NCI-H2196 (cell line): ENCODE data around the gene TANC1.

Source experiments
- DNase-seq: peaks from one replicate; lab custom pipeline; 2025; ENCODE audit not compliant: unreplicated experiment; lab: John Stamatoyannopoulos, UW

TANC1 gene

GRCh38 chr2:159153951-159154350 is 185.5 kb downstream of the TANC1 start:
- DNase-seq, result no peak

- DNase-seq, result no peak
Measured at GRCh38 chr2:159154366-159154765, 185.9 kb downstream of the TANC1 start.

- no peak for DNase-seq
Measured at GRCh38 chr2:159155320-159155719, 186.9 kb downstream of the TANC1 start.

- no peak for DNase-seq
Measured at GRCh38 chr2:159155791-159156190, 187.4 kb downstream of the TANC1 start.

- no peak for DNase-seq
Measured at GRCh38 chr2:159156834-159157233, 188.4 kb downstream of the TANC1 start.

- no peak for DNase-seq
Measured at GRCh38 chr2:159157361-159158209, 189.1 kb downstream of the TANC1 start.

GRCh38 chr2:159160412-159160811 is 192.0 kb downstream of the TANC1 start:
- peak; percentile 11 for DNase-seq

GRCh38 chr2:159160954-159161353 is 192.5 kb downstream of the TANC1 start:
- DNase-seq, result no peak

- DNase-seq, result no peak
Measured at GRCh38 chr2:159163930-159164329, 195.5 kb downstream of the TANC1 start.

GRCh38 chr2:159164457-159164911 is 196.0 kb downstream of the TANC1 start:
- DNase-seq, result no peak

- no peak for DNase-seq
Measured at GRCh38 chr2:159165048-159165447, 196.6 kb downstream of the TANC1 start.

- DNase-seq, result no peak
Measured at GRCh38 chr2:159168707-159169106, 200.3 kb downstream of the TANC1 start.

GRCh38 chr2:159169187-159169586 is 200.7 kb downstream of the TANC1 start:
- DNase-seq, result no peak

- no peak for DNase-seq
Measured at GRCh38 chr2:159172403-159172802, 204.0 kb downstream of the TANC1 start.

GRCh38 chr2:159174759-159175158 is 206.3 kb downstream of the TANC1 start:
- no peak for DNase-seq

GRCh38 chr2:159175182-159175581 is 206.7 kb downstream of the TANC1 start:
- no peak for DNase-seq

GRCh38 chr2:159175927-159176326 is 207.5 kb downstream of the TANC1 start:
- DNase-seq, result no peak

GRCh38 chr2:159176555-159176954 is 208.1 kb downstream of the TANC1 start:
- no peak for DNase-seq

GRCh38 chr2:159177357-159177756 is 208.9 kb downstream of the TANC1 start:
- DNase-seq, result no peak

GRCh38 chr2:159177957-159178356 is 209.5 kb downstream of the TANC1 start:
- DNase-seq, result no peak

GRCh38 chr2:159179096-159179495 is 210.7 kb downstream of the TANC1 start:
- DNase-seq, result no peak

GRCh38 chr2:159179696-159180095 is 211.3 kb downstream of the TANC1 start:
- DNase-seq, result no peak

GRCh38 chr2:159183346-159183745 is 214.9 kb downstream of the TANC1 start:
- DNase-seq, result no peak
